Measurements from ENCODE around the gene CCDC85B. TPM values are rescaled to one million over a fixed set of nuclear protein-coding genes. Genes with fewer than 3 reads are reported as not detected.

CCDC85B gene
- total RNA-seq, 2 donors from 2014 or later: 75.8 to 100 TPM

DNA sequence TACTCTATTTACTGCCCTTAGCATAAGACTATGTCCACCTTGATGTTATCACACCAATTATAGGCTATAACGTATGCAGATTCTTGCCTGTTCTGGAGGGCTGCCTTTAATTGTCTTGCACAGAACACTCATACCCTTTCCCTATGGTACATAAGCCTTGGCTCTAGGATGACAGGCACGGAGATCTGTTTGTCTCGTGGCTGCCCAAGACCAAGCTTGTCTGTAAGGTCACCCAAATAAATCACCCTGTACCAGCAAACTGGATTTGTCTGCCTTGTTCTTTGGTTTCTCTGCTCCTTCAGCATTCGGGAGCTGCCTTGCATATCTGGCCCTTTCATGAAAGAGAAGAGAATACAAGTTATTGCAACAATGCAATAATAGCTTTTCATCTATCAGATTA, 47.3 kb downstream of the CCDC85B start:
- Histone ChIP-seq H3K4me3 (no peak overlapping the region), H3K36me3 (no peaks in the 10 kb centered on the region), H3K9me3 (no peaks in the 10 kb centered on the region), H3K27ac (no peak overlapping the region), H3K4me1 (ENCODE audit: control insufficient read depth in 1 of 2, low read depth in 2 of 2) (no peaks in the 10 kb centered on the region), H3K27me3 (replicated peaks; ENCODE audit: insufficient read depth) (no peaks in the 10 kb centered on the region)
- TF ChIP-seq, protein P1, sequence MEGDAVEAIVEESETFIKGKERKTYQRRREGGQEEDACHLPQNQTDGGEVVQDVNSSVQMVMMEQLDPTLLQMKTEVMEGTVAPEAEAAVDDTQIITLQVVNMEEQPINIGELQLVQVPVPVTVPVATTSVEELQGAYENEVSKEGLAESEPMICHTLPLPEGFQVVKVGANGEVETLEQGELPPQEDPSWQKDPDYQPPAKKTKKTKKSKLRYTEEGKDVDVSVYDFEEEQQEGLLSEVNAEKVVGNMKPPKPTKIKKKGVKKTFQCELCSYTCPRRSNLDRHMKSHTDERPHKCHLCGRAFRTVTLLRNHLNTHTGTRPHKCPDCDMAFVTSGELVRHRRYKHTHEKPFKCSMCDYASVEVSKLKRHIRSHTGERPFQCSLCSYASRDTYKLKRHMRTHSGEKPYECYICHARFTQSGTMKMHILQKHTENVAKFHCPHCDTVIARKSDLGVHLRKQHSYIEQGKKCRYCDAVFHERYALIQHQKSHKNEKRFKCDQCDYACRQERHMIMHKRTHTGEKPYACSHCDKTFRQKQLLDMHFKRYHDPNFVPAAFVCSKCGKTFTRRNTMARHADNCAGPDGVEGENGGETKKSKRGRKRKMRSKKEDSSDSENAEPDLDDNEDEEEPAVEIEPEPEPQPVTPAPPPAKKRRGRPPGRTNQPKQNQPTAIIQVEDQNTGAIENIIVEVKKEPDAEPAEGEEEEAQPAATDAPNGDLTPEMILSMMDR (IDR thresholded peaks at IDR 0.05): no peak
- ATAC-seq (ENCODE audit: insufficient number of reproducible peaks, low FRiP score, low read depth) (no peak), DNase-seq (ENCODE audit: low spot score) (no peak)

Other genes with a start within 250 kb of the CCDC85B start
- 10 to 100 TPM; 81.5 to 84.4 TPM for gene RELA, start 227.8 kb upstream of the CCDC85B start, total RNA-seq
- gene KAT5, start 178.4 kb upstream of the CCDC85B start, total RNA-seq: 10 to 100 TPM; 49.0 to 50.5 TPM
- 100 to 1,000 TPM; 138 to 185 TPM for gene RNASEH2C, start 169.9 kb upstream of the CCDC85B start, total RNA-seq
- gene AP5B1, start 109.7 kb upstream of the CCDC85B start, total RNA-seq: 10 to 100 TPM; 26.3 to 38.4 TPM
- under 1 TPM in 1 of 2 donors, not detected in 1; 0.27 TPM for gene OVOL1, start 103.6 kb upstream of the CCDC85B start, total RNA-seq
- under 1 TPM in 1 of 2 donors, not detected in 1; 0.81 TPM for gene SNX32, start 56.7 kb upstream of the CCDC85B start, total RNA-seq
- gene CFL1, start 32.5 kb upstream of the CCDC85B start, total RNA-seq: 100 to 1,000 TPM; 565 to 797 TPM
- 10 to 100 TPM; 51.8 to 62.8 TPM for gene MUS81, start 30.2 kb upstream of the CCDC85B start, total RNA-seq
- 100 to 1,000 TPM; 134 to 219 TPM for gene EFEMP2, start 17.9 kb upstream of the CCDC85B start, total RNA-seq
- gene CTSW, start 10.8 kb upstream of the CCDC85B start, total RNA-seq: 10 to 100 TPM in 1 of 2 donors, 1 to 10 TPM in 1; 1.6 to 13.7 TPM
- 100 to 1,000 TPM in 1 of 2 donors, 10 to 100 TPM in 1; 50.4 to 111 TPM for gene FIBP, start 2.2 kb upstream of the CCDC85B start, total RNA-seq
- gene FOSL1, start 9.7 kb downstream of the CCDC85B start, total RNA-seq: 100 to 1,000 TPM in 1 of 2 donors, 10 to 100 TPM in 1; 25.6 to 143 TPM
- 10 to 100 TPM; 16.3 to 27.9 TPM for gene C11orf68, start 28.4 kb downstream of the CCDC85B start, total RNA-seq
- 10 to 100 TPM; 82.5 to 91.2 TPM for gene DRAP1, start 28.8 kb downstream of the CCDC85B start, total RNA-seq
- gene TSGA10IP, start 54.8 kb downstream of the CCDC85B start, total RNA-seq: not detected
- 10 to 100 TPM; 32.5 to 38.0 TPM for gene SART1, start 71.1 kb downstream of the CCDC85B start, total RNA-seq
- gene EIF1AD, start 111.5 kb downstream of the CCDC85B start, total RNA-seq: 10 to 100 TPM; 20.6 to 43.5 TPM
- gene BANF1, start 111.8 kb downstream of the CCDC85B start, total RNA-seq: 10 to 100 TPM; 22.2 to 60.0 TPM
- gene CST6, start 121.3 kb downstream of the CCDC85B start, total RNA-seq: 10 to 100 TPM in 1 of 2 donors, 1 to 10 TPM in 1; 4.5 to 16.9 TPM
- gene CATSPER1, start 135.8 kb downstream of the CCDC85B start, total RNA-seq: not detected
- gene GAL3ST3, start 158.5 kb downstream of the CCDC85B start, total RNA-seq: 1 to 10 TPM in 1 of 2 donors, not detected in 1; 1.1 TPM
- gene SF3B2, start 161.7 kb downstream of the CCDC85B start, total RNA-seq: 100 to 1,000 TPM; 142 TPM
- 100 to 1,000 TPM in 1 of 2 donors, 10 to 100 TPM in 1; 82.9 to 112 TPM for gene PACS1, start 179.6 kb downstream of the CCDC85B start, total RNA-seq

All from thoracic aorta (tissue), 2 donors.